Frontal cortex (tissue), 4 donors: Measurements from ENCODE around the gene ZNF496. TPM values are rescaled to one million over a fixed set of nuclear protein-coding genes. Genes with fewer than 3 reads are reported as not detected.
"Not testable (repeated sequence)": the region's sequence is repeated elsewhere in the genome, so short reads cannot be mapped to it uniquely, and the experiment has no call there.

Experiments
- DNase-seq, 2 donors: peaks; one replicate each; pipeline ENCODE4 v3.0.0; 2012; ENCODE audit warnings: low spot score in 2 of 2
- FAIRE-seq: peaks from 2 replicates; lab custom pipeline; 2012; peaks lifted over from hg19 to GRCh38; lab: Jason Lieb, UNC
- total RNA-seq: library from RNA; depleted of rRNA; stranded (reverse); fragments of >200 nt; gene quantifications from one replicate; pipeline ENCODE4 v1.2.3, GENCODE V29; 2014
- donor health status: control.
- donor health status: control.
- donor health status: control.

The ZNF496 gene
- total RNA-seq, 1 donor from 2014 or later, result 13.9 TPM

- FAIRE-seq (no peak), DNase-seq (no peak)
Observed at GRCh38 chr1:247297263-247298123, 34.2 kb downstream of the ZNF496 start.

GRCh38 chr1:247296599-247297180 is 35.0 kb downstream of the ZNF496 start:
- FAIRE-seq (no peak), DNase-seq (no peak)

- DNase-seq (no peak), FAIRE-seq (no peak)
Observed at GRCh38 chr1:247295746-247296145, 35.9 kb downstream of the ZNF496 start.

GRCh38 chr1:247295274-247295684 is 36.4 kb downstream of the ZNF496 start:
- no peak for FAIRE-seq
- DNase-seq, result no peak

- no peak for DNase-seq
- FAIRE-seq, result no peak
Observed at GRCh38 chr1:247294282-247294681, 37.4 kb downstream of the ZNF496 start.

- DNase-seq (no peak), FAIRE-seq (no peak)
Observed at GRCh38 chr1:247293047-247293446, 38.6 kb downstream of the ZNF496 start.

- no peak for FAIRE-seq
- DNase-seq, result no peak
Observed at GRCh38 chr1:247291833-247292561, 39.7 kb downstream of the ZNF496 start.

- no peak for FAIRE-seq
Observed at GRCh38 chr1:247291161-247291560, 40.5 kb downstream of the ZNF496 start.

GRCh38 chr1:247290576-247290975 is 41.1 kb downstream of the ZNF496 start:
- no peak for FAIRE-seq
- no peak for DNase-seq

More at GRCh38 chr1:247291161-247291560, 40.5 kb downstream of the ZNF496 start:
- DNase-seq, result no peak

GRCh38 chr1:247289274-247289892 is 42.3 kb downstream of the ZNF496 start:
- FAIRE-seq, result not testable (repeated sequence)

GRCh38 chr1:247288341-247288740 is 43.3 kb downstream of the ZNF496 start:
- no peak for DNase-seq
- FAIRE-seq, result no peak

More at GRCh38 chr1:247289274-247289892, 42.3 kb downstream of the ZNF496 start:
- not testable (repeated sequence) for DNase-seq

GRCh38 chr1:247287460-247287859 is 44.2 kb downstream of the ZNF496 start:
- no peak for FAIRE-seq
- no peak for DNase-seq

GRCh38 chr1:247286134-247286670 is 45.5 kb downstream of the ZNF496 start:
- no peak for FAIRE-seq
- no peak for DNase-seq

- no peak for FAIRE-seq
- no peak for DNase-seq
Observed at GRCh38 chr1:247281001-247281574, 50.6 kb downstream of the ZNF496 start.

- DNase-seq, result no peak
- FAIRE-seq, result no peak
Observed at GRCh38 chr1:247277191-247277590, 54.5 kb downstream of the ZNF496 start.

- DNase-seq, result no peak
- no peak for FAIRE-seq
Observed at GRCh38 chr1:247274605-247275256, 56.9 kb downstream of the ZNF496 start.

GRCh38 chr1:247273013-247273412 is 58.7 kb downstream of the ZNF496 start:
- DNase-seq (no peak), FAIRE-seq (no peak)

GRCh38 chr1:247270003-247270402 is 61.7 kb downstream of the ZNF496 start:
- no peak for FAIRE-seq
- no peak for DNase-seq

GRCh38 chr1:247269133-247269532 is 62.5 kb downstream of the ZNF496 start:
- DNase-seq (no peak), FAIRE-seq (no peak)
